H9 (cell line): ENCODE measurements around the gene DNAH11. TPM values are rescaled to one million over a fixed set of nuclear protein-coding genes. Genes with fewer than 3 reads are reported as not detected.

ENCODE experiments used
- DNase-seq: peaks from one replicate; pipeline ENCODE4 v3.0.0-alpha.2; 2017
- H2AFZ ChIP-seq: one replicate; pipeline ENCODE4 v1.6.1; 2013; ENCODE audit warnings: mild to moderate bottlenecking, low read length, control low read depth, moderate library complexity
- H2AK5ac ChIP-seq: 2 replicates; pipeline ENCODE4 v1.6.1; 2013; ENCODE audit warnings: low read length, control low read depth, mixed read lengths; ENCODE audit not compliant: insufficient read length
- H2BK120ac ChIP-seq: one replicate; pipeline ENCODE4 v1.6.1; 2013; ENCODE audit warnings: low read depth, mild to moderate bottlenecking, low read length, control low read depth, inconsistent platforms; ENCODE audit not compliant: poor library complexity, severe bottlenecking
- H2BK12ac ChIP-seq: 2 replicates; pipeline ENCODE4 v1.6.1; 2013; ENCODE audit warnings: low read length, control low read depth, mixed read lengths, low read depth; ENCODE audit not compliant: insufficient read length
- H2BK15ac ChIP-seq: 2 replicates; pipeline ENCODE4 v1.6.1; 2013; ENCODE audit warnings: low read depth, low read length, control low read depth
- H2BK20ac ChIP-seq: one replicate; pipeline ENCODE4 v1.6.1; 2013; ENCODE audit warnings: low read depth, mild to moderate bottlenecking, low read length, control low read depth, inconsistent platforms; ENCODE audit not compliant: poor library complexity, severe bottlenecking
- H2BK5ac ChIP-seq: 2 replicates; pipeline ENCODE4 v1.6.1; 2013; ENCODE audit warnings: low read length, control low read depth, mixed read lengths; ENCODE audit not compliant: insufficient read length
- H3K14ac ChIP-seq: 2 replicates; pipeline ENCODE4 v1.6.1; 2013; ENCODE audit warnings: low read length, control low read depth; ENCODE audit not compliant: insufficient read depth
- H3K18ac ChIP-seq: 2 replicates; pipeline ENCODE4 v1.6.1; 2013; ENCODE audit warnings: low read depth, mild to moderate bottlenecking, mixed read lengths, low read length, control low read depth; ENCODE audit not compliant: insufficient read length
- H3K23ac ChIP-seq: 2 replicates; pipeline ENCODE4 v1.6.1; 2013; ENCODE audit warnings: low read length, control low read depth, mixed read lengths, low read depth; ENCODE audit not compliant: insufficient read length
- H3K23me2 ChIP-seq: 2 replicates; pipeline ENCODE4 v1.6.1; 2013; ENCODE audit warnings: low read depth, mild to moderate bottlenecking, mixed read lengths, low read length, control low read depth; ENCODE audit not compliant: insufficient read length, poor library complexity, severe bottlenecking
- H3K27ac ChIP-seq: 2 replicates; pipeline ENCODE4 v1.5.1; 2013; ENCODE audit warnings: low read length, control low read depth, mixed read lengths, low read depth; ENCODE audit not compliant: insufficient read length
- H3K27me3 ChIP-seq: 2 replicates; pipeline ENCODE4 v1.6.1; 2013; ENCODE audit warnings: low read length, control low read depth, inconsistent platforms; ENCODE audit not compliant: insufficient read depth
- H3K4ac ChIP-seq: 2 replicates; pipeline ENCODE4 v1.6.1; 2013; ENCODE audit warnings: low read depth, mild to moderate bottlenecking, control low read depth, inconsistent platforms, low read length, moderate library complexity
- H3K4me1 ChIP-seq: 2 replicates; pipeline ENCODE4 v1.6.1; 2013; ENCODE audit warnings: low read length, control low read depth, inconsistent platforms; ENCODE audit not compliant: insufficient read depth
- H3K4me2 ChIP-seq: 2 replicates; pipeline ENCODE4 v1.6.1; 2013; ENCODE audit warnings: low read length, control low read depth, mixed read lengths; ENCODE audit not compliant: insufficient read length, insufficient read depth
- H3K56ac ChIP-seq: 2 replicates; pipeline ENCODE4 v1.6.1; 2013; ENCODE audit warnings: low read depth, mild to moderate bottlenecking, mixed read lengths, low read length, control low read depth; ENCODE audit not compliant: insufficient read length
- H3K79me1 ChIP-seq: 2 replicates; pipeline ENCODE4 v1.6.1; 2013; ENCODE audit warnings: low read depth, mild to moderate bottlenecking, moderate library complexity, low read length, control low read depth, inconsistent platforms; ENCODE audit not compliant: insufficient read depth, poor library complexity, severe bottlenecking
- H3K79me2 ChIP-seq: 2 replicates; pipeline ENCODE4 v1.6.1; 2013; ENCODE audit warnings: low read length, control low read depth, inconsistent platforms; ENCODE audit not compliant: insufficient read depth
- H3K9ac ChIP-seq: 2 replicates; pipeline ENCODE4 v1.6.1; 2013; ENCODE audit warnings: low read length, control low read depth, mixed read lengths; ENCODE audit not compliant: insufficient read length; ENCODE audit errors: extremely low read depth
- H3K9me3 ChIP-seq: one replicate; pipeline ENCODE4 v1.6.1; 2013; ENCODE audit warnings: low read depth, low read length, inconsistent platforms; ENCODE audit not compliant: control insufficient read depth
- H3T11ph ChIP-seq: one replicate; pipeline ENCODE4 v1.6.1; 2013; ENCODE audit warnings: mild to moderate bottlenecking, low read length, control low read depth, inconsistent platforms
- H4K20me1 ChIP-seq: one replicate; pipeline ENCODE4 v1.6.1; 2013; ENCODE audit not compliant: control insufficient read depth, insufficient read length, insufficient read depth
- H4K5ac ChIP-seq: 2 replicates; pipeline ENCODE4 v1.6.1; 2013; ENCODE audit warnings: low read depth, mild to moderate bottlenecking, mixed read lengths, low read length, control low read depth; ENCODE audit not compliant: insufficient read length
- H4K8ac ChIP-seq: replicated peaks from 2 replicates; pipeline ENCODE4 v1.6.1; 2013; ENCODE audit warnings: low read length, control low read depth, mixed read lengths, low read depth; ENCODE audit not compliant: insufficient read length
- H4K91ac ChIP-seq: 2 replicates; pipeline ENCODE4 v1.6.1; 2013; ENCODE audit warnings: low read depth, mild to moderate bottlenecking, moderate library complexity, mixed read lengths, low read length, control low read depth; ENCODE audit not compliant: insufficient read length
- H3K27ac Mint-ChIP-seq, 3 experiments: 2 replicates in 2 of 3; 3 replicates in 1 of 3; pipeline ENCODE4 v1.8.0; 2020 to 2021; ENCODE audit warnings: mixed read lengths in 3 of 3, mild to moderate bottlenecking in 1 of 3, moderate library complexity in 1 of 3
- H3K27me3 Mint-ChIP-seq: 2 replicates; pipeline ENCODE4 v1.8.0; 2021; ENCODE audit warnings: low read depth, mild to moderate bottlenecking, moderate library complexity, mixed read lengths
- H3K36me3 Mint-ChIP-seq, 3 experiments: 2 replicates in 2 of 3; 3 replicates in 1 of 3; pipeline ENCODE4 v1.8.0; 2020 to 2021; ENCODE audit warnings: low read depth in 3 of 3, mixed read lengths in 3 of 3; ENCODE audit not compliant: insufficient read depth in 1 of 3
- H3K4me1 Mint-ChIP-seq, 2 experiments: 2 replicates each; pipeline ENCODE4 v1.8.0; 2020; ENCODE audit warnings: mixed read lengths in 2 of 2
- H3K4me3 Mint-ChIP-seq, 2 experiments: 2 replicates in 1 of 2; 3 replicates in 1 of 2; pipeline ENCODE4 v1.8.0; 2020 to 2021; ENCODE audit warnings: mild to moderate bottlenecking in 2 of 2, mixed read lengths in 2 of 2, moderate library complexity in 1 of 2
- H3K9me3 Mint-ChIP-seq, 2 experiments: 2 replicates in 1 of 2; 3 replicates in 1 of 2; pipeline ENCODE4 v1.8.0; 2020; ENCODE audit warnings: mild to moderate bottlenecking in 2 of 2, mixed read lengths in 2 of 2, moderate library complexity in 1 of 2
- WGBS: extraction: QIAGEN DNeasy Blood & Tissue Kit; methylation state at CpG from one replicate; pipeline ENCODE4 v1.1.7; 2013; ENCODE audit warnings: missing lambda C conversion rate, low lambda C conversion rate, mixed read lengths; ENCODE audit not compliant: insufficient read length; ENCODE audit errors: extremely low coverage; 5-methylcytosine and 5-hydroxymethylcytosine counted together
- long read RNA-seq: library from polyadenylated mRNA; unstranded; transcript quantifications from one replicate; pipeline ENCODE4 v2.0.0, GENCODE V29; 2020
- total RNA-seq: library from RNA; stranded (reverse); gene quantifications from 2 replicates; pipeline ENCODE4 v1.2.1, GENCODE V29; 2021
- TF ChIP-seq, protein P1 (sequence below): fragments of 200-600 bp; sonication (generic); conservative IDR thresholded peaks from 3 replicates; pipeline ENCODE4 v1.8.0; 2021; ENCODE audit warnings: antibody characterized with exemption, mild to moderate bottlenecking

DNAH11 gene, protein sequence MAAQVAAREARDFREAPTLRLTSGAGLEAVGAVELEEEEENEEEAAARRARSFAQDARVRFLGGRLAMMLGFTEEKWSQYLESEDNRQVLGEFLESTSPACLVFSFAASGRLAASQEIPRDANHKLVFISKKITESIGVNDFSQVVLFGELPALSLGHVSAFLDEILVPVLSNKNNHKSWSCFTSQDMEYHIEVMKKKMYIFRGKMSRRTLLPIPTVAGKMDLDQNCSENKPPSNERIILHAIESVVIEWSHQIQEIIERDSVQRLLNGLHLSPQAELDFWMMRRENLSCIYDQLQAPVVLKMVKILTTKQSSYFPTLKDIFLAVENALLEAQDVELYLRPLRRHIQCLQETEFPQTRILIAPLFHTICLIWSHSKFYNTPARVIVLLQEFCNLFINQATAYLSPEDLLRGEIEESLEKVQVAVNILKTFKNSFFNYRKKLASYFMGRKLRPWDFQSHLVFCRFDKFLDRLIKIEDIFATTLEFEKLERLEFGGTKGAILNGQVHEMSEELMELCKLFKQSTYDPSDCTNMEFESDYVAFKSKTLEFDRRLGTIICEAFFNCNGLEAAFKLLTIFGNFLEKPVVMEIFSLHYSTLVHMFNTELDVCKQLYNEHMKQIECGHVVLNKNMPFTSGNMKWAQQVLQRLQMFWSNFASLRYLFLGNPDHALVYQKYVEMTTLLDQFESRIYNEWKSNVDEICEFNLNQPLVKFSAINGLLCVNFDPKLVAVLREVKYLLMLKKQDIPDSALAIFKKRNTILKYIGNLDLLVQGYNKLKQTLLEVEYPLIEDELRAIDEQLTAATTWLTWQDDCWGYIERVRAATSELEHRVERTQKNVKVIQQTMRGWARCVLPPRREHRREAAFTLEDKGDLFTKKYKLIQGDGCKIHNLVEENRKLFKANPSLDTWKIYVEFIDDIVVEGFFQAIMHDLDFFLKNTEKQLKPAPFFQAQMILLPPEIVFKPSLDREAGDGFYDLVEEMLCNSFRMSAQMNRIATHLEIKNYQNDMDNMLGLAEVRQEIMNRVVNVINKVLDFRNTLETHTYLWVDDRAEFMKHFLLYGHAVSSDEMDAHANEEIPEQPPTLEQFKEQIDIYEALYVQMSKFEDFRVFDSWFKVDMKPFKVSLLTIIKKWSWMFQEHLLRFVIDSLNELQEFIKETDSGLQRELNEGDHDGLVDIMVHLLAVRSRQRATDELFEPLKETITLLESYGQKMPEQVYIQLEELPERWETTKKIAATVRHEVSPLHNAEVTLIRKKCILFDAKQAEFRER (N-terminal part only)
- total RNA-seq: 1.8 and 2.5 TPM in 2 replicates
- long read RNA-seq, partial matches to known transcripts: 16 of 21 reads
- long read RNA-seq, other reads (novel, unspliced or antisense): 5 of 21 reads

DNA sequence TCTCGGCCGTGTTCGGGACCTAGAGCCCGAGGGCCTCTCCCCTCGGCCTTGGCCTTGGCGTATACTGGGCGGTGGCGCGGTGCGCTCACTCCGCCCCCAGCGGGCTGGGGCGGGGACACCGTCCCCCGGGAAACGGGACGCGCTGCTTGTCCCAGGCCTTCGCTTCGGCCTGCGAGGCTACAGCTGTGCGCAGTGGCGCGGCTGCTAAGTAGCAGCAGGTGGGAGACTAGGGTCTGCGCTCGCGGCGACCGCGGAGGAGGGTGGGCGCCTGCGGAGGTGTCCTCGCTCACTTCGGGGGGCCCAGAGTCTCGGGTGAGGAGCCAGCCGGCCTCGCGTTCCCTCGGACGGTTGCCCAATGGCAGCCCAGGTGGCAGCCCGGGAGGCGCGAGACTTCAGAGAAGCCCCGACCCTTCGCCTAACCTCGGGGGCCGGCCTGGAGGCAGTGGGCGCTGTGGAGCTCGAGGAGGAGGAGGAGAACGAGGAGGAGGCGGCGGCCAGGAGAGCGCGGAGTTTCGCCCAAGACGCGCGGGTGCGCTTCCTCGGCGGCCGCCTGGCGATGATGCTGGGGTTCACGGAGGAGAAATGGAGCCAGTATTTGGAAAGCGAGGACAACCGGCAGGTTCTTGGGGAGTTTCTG is at the start of gene DNAH11:
Gene DNAH11, plus strand, starts transcription at position 149 of the 637 bp plus-strand sequence. Its CDS starts 207 bp downstream, at position 356.
- Histone ChIP-seq H3K9me3 (no peaks in the 10 kb centered on the region), H4K5ac (no peak within 1 kb of the TSS), H2BK12ac (no peak within 1 kb of the TSS), H3K4me2 (peak within 1 kb of the TSS; percentile 86), H2BK120ac (no peak within 1 kb of the TSS), H3K18ac (no peak within 1 kb of the TSS), H3T11ph (no peak within 1 kb of the TSS), H2BK20ac (no peak within 1 kb of the TSS), H2AFZ (peak within 1 kb of the TSS; percentile 18), H3K4me1 (peaks cover 9% of the 10 kb centered on the region), H3K79me1 (no peaks in the 10 kb centered on the region), H4K91ac (no peak within 1 kb of the TSS), H3K14ac (peak within 1 kb of the TSS; percentile 10; the same call in 1 of the 2 replicates), H3K27me3 (no peaks in the 10 kb centered on the region; the same call in 1 of the 2 replicates), H2BK5ac (no peak within 1 kb of the TSS), H2AK5ac (no peak within 1 kb of the TSS), H3K79me2 (no peaks in the 10 kb centered on the region), H3K27ac (no peak within 1 kb of the TSS), H3K9ac (peak within 1 kb of the TSS; percentile 43), H3K4ac (no peak within 1 kb of the TSS), H3K23me2 (peaks cover 13% of the 10 kb centered on the region), H4K20me1 (no peaks in the 10 kb centered on the region), H3K56ac (no peak within 1 kb of the TSS), H3K23ac (no peak within 1 kb of the TSS), H2BK15ac (no peak within 1 kb of the TSS), H4K8ac (no peak within 1 kb of the TSS)
- peaks cover 39 to 48% of the 10 kb centered on the region in 2 experiments for H3K4me1 Mint-ChIP-seq
- DNase-seq: peak; percentile 86
- peaks cover 36% of the 10 kb centered on the region for H3K27me3 Mint-ChIP-seq
- TF ChIP-seq, protein P1, sequence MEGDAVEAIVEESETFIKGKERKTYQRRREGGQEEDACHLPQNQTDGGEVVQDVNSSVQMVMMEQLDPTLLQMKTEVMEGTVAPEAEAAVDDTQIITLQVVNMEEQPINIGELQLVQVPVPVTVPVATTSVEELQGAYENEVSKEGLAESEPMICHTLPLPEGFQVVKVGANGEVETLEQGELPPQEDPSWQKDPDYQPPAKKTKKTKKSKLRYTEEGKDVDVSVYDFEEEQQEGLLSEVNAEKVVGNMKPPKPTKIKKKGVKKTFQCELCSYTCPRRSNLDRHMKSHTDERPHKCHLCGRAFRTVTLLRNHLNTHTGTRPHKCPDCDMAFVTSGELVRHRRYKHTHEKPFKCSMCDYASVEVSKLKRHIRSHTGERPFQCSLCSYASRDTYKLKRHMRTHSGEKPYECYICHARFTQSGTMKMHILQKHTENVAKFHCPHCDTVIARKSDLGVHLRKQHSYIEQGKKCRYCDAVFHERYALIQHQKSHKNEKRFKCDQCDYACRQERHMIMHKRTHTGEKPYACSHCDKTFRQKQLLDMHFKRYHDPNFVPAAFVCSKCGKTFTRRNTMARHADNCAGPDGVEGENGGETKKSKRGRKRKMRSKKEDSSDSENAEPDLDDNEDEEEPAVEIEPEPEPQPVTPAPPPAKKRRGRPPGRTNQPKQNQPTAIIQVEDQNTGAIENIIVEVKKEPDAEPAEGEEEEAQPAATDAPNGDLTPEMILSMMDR: no peak; the same call in 2 of the 3 replicates
- no peaks in the 10 kb centered on the region for H3K9me3 Mint-ChIP-seq
- WGBS: no CpG with 5 or more reads among the region's 66 CpGs
- H3K4me3 Mint-ChIP-seq: peak within 1 kb of the TSS; percentile 76 to 91
- H3K27ac Mint-ChIP-seq: no peak within 1 kb of the TSS; a peak in 1 of 7 replicates
- no peaks in the 10 kb centered on the region; a peak in 2 of 7 replicates for H3K36me3 Mint-ChIP-seq
